HG02981 (cell line): ENCODE results near the gene PCGF3.

Experiments
- ATAC-seq: cut with Tn5 transposase; IDR thresholded peaks from one replicate; pipeline ENCODE4 v1.9.1; 2021; ENCODE audit warnings: mild to moderate bottlenecking, moderate library complexity; ENCODE audit not compliant: unreplicated experiment

Gene PCGF3

GRCh38 chr4:705278-706082 is at the start of gene PCGF3:
Gene PCGF3, plus strand, starts transcription at chr4:705832. Its CDS starts 27,849 bp downstream, at chr4:733681.
- peak; percentile 94 for ATAC-seq

GRCh38 chr4:656436-657337 is 48.9 kb upstream of the PCGF3 start:
- ATAC-seq = no peak

GRCh38 chr4:657338-657833 is 48.2 kb upstream of the PCGF3 start:
- no peak for ATAC-seq

GRCh38 chr4:657834-658667 is 47.6 kb upstream of the PCGF3 start:
- ATAC-seq = no peak

GRCh38 chr4:658681-659667 is 46.7 kb upstream of the PCGF3 start:
- no peak for ATAC-seq

- ATAC-seq = no peak
These were observed 45.8 kb upstream of the PCGF3 start for GRCh38 chr4:659851-660250.

GRCh38 chr4:660401-660800 is 45.2 kb upstream of the PCGF3 start:
- no peak for ATAC-seq

GRCh38 chr4:661231-661630 is 44.4 kb upstream of the PCGF3 start:
- no peak for ATAC-seq

GRCh38 chr4:661881-662761 is 43.5 kb upstream of the PCGF3 start:
- ATAC-seq = no peak

- ATAC-seq = no peak
These were observed 42.6 kb upstream of the PCGF3 start for GRCh38 chr4:663046-663437.

GRCh38 chr4:663438-664428 is 41.9 kb upstream of the PCGF3 start:
- peak; percentile 60 for ATAC-seq

GRCh38 chr4:664713-665231 is 40.9 kb upstream of the PCGF3 start:
- ATAC-seq = no peak

GRCh38 chr4:665381-665750 is 40.3 kb upstream of the PCGF3 start:
- ATAC-seq = no peak

- no peak for ATAC-seq
These were observed 39.7 kb upstream of the PCGF3 start for GRCh38 chr4:665751-666435.

- no peak for ATAC-seq
These were observed 39.2 kb upstream of the PCGF3 start for GRCh38 chr4:666436-666810.

- no peak for ATAC-seq
These were observed 38.6 kb upstream of the PCGF3 start for GRCh38 chr4:666822-667544.
